ENCODE measurements around the gene MTUS2.
A peak's percentile ranks its signal among the peaks of the same experiment; 100 is the strongest.

Gene MTUS2

DNA sequence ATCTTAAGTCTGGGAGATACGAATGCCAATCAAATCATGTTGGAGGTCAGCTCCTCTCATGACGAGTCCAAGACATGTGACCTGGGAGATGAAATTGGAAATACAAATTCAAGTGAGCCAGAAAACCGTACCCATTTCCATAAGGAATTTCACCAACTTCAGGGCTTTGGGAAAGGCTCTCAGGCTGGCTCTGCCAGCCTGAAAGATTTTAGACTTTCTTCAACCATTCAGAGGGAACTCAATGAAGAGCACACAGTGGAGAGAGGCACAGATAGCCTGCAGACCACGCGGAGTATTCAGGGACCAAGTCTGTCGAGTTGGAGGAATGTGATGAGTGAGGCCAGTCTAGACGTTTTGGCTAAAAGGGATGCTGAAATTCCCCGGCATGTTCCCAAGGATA is 204.6 kb downstream of the MTUS2 start:
- DNase-seq (ENCODE audit: low spot score), result no peak

DNA sequence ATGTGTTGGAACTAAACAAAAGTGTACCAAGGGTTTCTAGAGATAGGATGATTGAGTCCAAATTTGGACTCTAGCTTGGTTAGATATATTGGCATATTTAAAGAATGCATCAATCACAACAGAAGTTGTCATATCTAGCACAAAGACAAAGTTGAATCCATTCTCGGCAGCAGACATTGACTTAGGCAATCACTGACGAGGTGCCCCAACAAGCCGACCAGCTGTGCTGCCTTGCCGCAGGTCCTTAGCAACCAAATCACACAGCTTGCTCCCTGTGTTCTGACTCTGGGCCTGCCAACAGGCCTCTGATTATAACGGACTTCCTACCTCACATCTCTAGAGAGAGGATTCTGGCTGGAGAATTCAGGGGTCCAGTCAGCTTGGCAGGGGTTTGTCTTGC is 208.7 kb downstream of the MTUS2 start:
- no peak for DNase-seq (ENCODE audit: low spot score)

DNA sequence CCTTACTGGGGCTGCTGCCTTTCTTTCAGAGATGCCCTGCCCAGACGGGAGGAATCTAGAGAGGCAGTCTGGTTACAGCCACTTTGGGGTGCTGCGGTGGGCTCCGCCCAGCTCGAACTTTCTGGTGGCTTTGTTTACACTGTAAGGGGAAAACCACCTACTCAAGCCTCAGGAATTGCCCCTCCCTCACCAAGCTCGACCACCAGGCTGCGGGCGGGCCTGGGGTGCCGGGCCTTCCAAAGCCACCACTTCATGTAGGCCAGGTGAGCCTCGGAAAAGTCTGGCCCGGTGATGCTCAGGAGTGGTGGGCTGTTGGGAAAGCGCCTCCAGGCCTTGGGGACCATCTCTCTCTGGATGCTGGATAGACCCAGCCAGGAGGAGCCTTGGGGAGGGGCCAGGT is 218.6 kb downstream of the MTUS2 start:
- DNase-seq (ENCODE audit: low spot score), result no peak

DNA sequence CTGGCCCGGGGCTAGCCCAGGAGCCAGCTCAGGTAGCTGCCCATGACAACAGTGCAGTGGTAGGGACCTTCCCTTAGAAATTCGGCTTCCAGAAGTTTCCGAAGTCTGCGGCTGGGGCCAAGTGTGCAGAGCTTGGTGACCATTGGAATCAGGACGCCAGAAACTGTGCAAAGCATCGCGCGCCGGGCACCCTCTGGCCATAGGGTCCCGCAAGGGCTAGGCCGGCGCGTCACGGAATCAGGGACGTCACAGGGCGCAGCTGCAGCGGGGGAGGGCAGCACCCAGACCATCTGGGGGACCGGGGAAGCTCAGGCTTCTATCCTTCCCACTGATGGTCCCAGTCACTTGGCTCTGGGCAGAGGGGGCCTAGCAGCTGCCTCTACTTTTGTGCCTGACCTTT is 219.1 kb downstream of the MTUS2 start:
- no peak for DNase-seq (ENCODE audit: low spot score)

DNA sequence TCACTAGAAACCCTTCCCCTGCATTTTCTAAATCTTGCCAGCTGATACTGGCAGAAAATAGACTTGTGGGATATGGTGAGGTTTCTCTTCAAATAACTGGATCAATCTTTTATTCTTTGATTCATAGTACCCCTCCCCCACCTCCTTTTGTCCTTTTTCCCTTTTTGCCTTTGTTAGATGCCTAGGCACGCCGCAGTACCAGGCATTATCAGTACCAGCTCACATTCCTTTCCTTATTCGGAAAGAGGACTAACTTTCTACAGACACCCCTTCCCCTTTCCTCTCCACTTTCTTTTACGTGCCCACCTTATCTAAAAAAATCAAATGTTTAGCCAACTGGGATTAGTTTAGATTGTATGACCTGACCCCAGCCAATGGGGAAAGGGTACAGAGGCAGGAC is 226.4 kb downstream of the MTUS2 start:
- DNase-seq (ENCODE audit: low spot score), result no peak

DNA sequence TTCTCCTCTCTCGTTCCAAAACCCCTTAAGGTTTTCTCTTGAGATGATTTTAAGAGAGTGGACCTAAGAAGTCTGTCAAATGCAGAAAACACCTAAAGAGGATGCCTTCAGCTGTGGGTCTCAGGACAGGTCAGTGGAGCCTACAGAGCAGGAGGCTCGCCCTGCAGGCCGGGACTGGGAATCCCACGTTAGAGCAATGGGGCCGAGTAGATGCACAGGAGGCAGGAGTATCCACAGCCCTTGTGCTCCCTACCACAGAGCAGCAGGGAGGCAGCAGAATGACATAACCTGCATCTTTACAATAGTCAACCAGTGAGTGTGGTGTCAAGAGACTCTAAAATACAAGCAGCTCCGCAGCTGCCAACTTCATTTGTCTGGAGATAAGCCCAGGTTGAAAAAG is 229.4 kb downstream of the MTUS2 start:
- no peak for DNase-seq (ENCODE audit: low spot score)

DNA sequence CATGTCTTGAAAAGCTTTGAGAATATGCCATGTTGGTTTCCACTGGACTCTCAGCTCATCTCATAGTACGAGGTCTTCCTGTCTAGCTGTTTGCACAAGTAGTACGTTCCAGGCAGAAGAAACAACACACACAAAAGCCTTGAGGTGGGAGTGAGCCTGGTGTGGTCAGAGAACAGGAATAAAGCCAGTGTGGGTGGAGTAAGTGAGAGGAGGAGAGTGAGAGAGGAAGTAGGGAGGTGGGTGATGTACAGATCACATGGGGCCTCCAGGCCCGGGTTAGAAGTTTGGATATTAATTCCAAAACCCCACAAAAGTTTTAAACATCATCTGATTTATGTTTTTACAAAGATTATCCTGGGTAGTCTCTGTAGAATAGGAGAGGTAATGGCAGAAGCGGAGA is 230.6 kb downstream of the MTUS2 start:
- no peak for DNase-seq (ENCODE audit: low spot score)

DNA sequence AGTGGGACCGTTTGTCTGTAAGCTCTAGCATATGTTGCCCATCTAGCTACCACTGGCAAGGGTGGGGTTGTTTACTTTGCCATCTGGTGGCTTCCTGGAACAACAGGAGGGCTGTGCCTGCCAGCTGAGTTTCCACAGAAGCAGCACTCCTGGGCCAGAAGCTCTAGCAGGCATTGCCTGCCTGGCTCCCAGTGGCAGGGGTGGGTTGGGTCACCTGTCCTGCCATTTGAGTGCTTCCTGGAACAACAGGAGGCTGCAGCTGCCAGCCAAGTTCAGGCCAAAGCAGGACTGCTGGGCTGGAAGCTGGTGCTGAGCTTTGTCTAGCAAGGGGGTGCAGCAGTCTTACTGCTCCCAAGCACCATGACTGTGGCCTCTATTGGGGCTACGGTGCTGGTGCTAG is 239.7 kb downstream of the MTUS2 start:
- DNase-seq (ENCODE audit: low spot score), result no peak

DNA sequence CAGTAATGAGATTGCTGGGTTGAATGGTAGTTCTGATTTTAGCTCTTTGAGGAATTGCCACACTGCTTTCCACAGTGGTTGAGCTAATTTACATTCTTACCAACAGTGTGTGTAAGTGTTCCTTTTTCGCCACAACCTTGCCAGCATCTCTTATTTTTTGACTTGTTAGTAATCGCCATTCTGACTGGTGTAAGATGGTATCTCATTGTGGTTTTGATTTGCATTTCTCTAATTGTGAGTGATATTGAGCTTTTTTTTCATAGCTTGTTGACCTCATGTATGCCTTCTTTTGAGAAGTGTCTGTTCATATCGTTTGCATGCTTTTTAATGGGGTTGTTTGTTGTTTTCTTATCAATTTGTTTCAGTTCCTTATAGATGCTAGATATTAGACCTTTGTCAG is 245.0 kb downstream of the MTUS2 start:
- DNase-seq (ENCODE audit: low spot score), result no peak

DNA sequence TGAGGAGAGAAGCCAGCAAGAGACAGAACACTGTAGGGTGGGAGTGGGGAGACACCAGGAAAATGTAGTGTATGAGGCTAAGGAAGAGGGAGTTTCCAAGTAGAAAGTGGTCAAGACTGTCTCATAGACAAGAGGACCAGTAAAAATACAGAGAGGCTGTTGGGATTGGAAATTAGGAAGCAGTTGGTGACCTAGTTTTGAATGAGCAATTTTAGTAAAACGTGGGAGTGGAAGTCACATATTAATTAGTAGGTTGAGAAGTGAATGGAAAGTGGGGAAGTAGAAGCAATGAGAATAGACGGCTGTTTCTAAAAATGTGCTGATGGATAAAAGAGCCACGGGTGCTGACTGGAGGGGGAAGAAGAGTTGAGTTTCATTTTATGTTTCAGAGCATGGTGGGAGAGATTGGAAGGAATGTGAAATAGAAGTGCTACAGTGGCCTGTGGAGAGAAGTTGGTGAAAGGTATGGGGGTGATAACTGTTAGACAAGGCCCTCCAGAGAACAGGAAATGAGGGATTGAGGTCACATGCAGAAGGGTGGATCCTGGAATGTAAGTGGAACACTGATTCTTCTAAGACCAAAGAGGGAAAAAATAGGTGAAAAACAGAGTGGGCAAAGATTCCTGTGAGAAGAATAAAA is 247.3 kb downstream of the MTUS2 start:
- DNase-seq (ENCODE audit: low spot score), result no peak

DNA sequence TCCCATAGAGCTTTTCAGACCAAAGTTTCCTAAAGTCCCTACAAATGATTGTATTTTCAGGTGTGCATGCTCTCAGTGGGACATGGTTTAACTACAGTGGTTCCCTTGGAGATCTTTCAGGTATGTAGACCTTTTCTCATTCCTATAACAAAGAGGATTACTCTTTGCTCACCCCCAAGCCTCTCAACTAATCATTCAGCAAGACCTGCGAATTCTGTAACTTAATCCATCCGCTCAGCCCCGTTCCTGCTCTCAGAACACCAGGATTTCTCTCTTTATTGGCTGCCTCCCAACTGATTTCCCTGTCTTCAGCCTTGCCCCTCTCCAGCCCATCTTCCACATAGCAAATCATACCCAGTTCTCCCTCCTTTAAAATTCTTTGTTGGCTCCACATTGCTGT is 253.6 kb downstream of the MTUS2 start:
- no peak for DNase-seq (ENCODE audit: low spot score)

DNA sequence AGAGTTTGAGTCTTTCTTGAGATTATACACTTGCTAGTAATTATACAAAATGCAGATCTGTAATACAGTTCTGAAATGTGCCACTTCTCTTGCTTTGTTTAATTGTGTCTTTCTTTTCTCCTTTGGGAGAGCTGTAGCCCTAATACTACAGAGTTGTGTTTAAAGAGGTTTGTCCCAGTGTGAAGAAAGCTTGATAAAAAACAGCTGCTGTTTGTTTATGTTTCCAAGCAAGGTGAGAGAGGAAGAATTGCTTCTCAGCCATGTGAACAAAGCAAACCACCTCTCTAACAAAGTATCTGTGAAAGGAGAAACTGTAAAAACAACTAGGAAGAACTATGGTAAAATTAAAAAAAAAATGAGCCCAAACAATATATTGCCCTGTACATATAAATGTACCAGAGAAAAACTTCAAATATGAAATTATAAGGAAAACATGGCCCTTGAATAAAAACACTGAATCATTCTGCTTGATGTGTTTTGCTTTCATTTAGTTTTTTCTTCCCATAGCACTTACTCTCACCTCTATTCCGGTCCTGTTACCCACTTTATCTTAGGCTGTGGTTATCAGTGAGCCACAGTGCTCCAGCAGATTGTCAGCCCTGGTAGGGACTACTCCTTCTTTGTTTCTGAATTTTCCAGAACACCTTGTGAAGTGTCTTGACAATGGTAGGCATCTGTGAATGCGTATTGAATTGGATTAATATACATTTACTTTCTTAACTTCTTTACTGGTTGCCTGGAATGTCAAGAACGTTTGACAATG is 257.1 kb downstream of the MTUS2 start:
- no peak for DNase-seq (ENCODE audit: low spot score)

DNA sequence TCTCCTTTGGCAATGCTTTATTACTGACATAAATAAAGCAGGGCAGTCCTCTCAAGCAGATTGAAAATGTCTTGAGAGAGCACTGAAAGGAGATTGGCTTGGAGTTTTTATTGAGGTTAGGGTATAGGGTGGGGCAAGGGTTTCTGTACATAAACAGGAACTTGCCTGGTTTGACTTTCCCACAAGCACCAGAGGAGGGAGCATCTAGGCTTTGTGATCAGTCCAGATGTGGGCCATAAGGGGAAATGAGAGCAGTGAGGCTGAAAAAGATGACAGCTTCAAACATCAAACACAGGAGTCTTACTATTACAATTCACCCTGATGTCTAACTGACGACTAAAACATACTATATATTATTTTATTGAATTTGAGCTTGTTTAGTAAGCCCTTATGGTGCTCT is 260.9 kb downstream of the MTUS2 start:
- no peak for DNase-seq (ENCODE audit: low spot score)

DNA sequence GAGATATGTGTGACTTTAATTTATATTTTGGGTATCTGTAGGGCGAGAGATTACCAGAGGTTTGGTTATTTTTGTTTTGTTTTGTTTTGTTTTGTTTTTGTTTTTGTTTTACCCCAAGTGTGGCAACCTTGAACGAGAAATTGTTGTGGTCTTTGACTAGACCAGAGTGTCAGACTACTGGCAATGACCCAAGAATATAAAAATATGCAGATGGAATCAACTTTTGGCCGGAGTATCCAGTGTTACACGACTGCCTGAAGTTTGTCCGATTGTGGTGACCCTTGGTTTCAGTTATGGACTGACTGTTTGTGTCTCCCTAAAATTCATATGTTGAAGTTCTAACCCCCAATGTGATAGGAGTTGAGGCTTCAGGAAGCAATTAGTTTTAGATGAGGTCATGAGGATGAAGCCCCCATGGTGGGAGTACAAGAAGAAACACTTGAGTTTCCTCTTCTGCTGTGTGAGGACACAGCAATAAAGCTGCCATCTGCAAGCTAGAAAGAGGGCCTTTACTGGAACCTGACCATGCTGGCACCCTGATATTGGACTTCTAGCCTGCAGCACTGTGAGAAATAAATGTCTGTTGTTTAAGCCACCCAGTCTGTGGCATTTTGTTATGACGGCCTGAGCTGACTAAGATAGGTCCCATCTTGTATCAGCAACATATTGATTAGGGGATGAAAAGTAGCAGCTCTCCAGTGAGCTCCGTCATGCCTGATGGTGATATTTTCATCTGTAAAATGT is 261.7 kb downstream of the MTUS2 start:
- DNase-seq (ENCODE audit: low spot score), result no peak

DNA sequence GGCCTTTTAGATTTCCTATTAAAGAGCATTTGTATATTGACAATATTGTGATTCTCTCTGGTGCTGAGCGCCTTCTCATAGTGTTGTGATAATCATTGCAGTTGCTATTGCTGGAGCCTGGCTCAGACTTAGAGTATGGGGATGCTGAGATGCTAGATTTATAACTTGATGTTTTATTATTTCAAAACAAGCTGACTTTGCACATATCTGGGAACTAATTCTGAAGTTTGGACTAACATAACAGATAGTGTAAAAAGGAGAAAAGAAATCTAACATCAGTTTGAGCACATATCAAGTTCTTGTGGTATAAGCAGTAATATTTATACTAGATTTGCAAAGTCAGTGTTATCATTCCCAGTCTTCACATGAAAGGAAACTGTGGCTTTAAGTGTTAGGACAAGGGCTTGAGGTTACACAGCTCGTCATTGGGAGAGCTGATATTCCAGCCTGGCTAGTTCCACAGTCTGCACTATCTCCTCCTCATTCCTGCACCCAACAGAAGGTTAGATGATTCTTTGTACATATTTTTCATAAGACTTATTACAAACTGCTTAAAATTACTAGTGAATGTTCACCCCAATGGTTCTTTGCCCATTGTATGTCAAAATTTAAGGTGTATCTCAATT is 279.8 kb downstream of the MTUS2 start:
- no peak for DNase-seq (ENCODE audit: low spot score)

DNA sequence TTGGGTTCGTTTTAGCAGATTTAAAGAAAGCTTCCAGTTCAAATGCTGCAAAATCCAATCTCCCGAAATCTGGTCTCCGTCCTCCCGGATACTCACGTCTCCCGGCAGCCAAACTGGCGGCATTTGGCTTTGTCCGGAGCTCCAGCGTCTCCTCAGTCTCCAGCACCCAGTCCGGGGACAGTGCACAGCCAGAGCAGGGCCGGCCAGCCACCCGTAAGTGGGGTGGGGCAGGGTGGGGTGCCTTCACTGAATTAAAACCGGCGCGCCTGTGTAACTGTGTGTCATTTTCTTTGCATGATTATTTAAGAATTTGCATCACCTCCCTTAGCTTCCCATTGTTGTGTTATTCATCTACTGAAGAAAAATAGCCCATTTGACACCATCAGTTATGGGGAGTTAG is 280.6 kb downstream of the MTUS2 start:
- DNase-seq (ENCODE audit: low spot score), result no peak

DNA sequence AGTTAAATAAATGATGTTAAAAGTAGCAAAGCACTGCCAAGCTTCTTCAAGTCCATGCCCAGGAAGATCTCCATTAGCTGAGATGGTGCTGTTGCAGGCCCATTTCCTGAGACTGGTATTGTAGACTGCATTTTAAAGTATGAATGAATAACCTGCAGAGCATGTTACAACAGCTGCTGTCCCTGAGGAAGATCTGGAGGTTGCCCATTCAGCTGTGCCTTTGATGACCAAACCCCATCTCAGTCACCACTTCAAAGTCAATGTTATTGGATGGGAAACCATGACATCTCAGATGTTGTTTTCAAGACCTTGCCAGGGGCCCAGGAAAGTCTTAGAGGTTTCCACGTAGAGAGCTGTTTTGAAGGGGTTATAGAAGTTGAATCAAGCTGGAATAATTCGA is 281.3 kb downstream of the MTUS2 start:
- no peak for DNase-seq (ENCODE audit: low spot score)

DNA sequence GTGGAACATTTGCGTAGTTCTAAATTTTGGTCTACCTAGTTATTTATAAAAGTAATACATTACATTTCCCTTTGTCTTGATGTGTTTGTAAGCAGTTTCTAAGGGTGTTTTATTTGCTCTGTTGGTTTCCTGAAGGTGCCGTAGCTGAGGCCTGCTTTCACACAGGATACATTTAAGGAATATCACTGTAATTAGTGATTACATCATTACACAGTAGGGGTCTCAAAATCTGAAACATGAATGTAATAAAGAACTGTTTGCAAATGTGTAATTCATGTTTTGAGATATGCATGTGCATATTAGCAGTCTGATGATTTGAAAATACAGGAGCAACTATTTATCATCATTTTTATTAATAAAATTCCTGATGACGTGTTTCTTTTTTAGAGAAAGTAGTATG is 281.8 kb downstream of the MTUS2 start:
- no peak for DNase-seq (ENCODE audit: low spot score)

DNA sequence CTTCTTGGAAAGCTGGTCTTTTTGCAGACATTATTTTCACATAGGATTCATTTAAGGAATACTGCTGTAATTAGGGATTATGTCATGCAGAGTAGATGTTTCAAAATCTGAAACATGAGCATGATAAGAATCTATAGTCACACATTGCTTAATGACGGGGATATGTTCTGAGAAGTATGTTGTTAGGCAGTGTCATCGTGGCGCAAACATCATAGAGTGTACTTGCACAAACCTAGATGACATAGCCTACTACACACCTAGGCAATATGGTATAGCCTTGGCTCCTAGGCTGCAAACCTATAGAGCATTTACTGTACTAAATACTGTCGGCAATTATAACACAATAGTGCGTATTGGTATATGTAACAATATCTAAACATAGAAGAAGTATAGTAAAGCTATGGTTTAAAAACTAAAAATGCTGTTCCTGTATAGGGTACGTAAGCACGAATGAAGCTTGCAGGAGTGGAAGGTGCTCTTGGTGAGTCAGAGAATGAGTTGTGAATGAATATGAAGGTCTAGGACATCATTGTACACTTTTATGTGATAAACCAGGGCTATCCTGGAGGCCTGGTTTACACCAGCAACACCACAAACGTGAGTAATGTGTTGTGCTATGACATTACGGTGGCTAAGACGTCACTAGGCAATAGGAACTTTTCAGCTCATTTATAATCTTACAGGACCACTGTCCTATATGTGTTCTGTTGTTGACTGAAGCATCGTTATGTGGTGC is 283.1 kb downstream of the MTUS2 start:
- no peak for DNase-seq (ENCODE audit: low spot score)

DNA sequence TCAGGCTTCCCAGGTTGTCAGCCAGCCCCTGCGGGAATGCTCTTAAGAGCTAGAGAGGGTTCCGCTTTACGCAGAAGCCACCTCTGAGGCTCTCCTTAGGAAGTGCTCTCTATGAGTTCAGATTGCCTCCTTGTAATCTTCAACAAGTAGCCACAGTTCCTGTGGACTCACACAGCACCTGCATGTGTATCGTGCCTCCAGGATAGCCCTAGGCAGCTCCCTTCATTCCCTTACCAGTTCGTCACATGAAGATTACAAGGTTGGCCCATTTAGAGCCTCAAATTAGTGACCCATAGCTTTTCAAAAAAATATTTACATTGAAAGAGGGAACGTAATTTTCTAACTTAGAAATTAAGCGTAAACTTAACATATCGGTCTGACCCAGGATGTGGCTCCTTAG is 284.3 kb downstream of the MTUS2 start:
- DNase-seq (ENCODE audit: low spot score), result no peak

DNA sequence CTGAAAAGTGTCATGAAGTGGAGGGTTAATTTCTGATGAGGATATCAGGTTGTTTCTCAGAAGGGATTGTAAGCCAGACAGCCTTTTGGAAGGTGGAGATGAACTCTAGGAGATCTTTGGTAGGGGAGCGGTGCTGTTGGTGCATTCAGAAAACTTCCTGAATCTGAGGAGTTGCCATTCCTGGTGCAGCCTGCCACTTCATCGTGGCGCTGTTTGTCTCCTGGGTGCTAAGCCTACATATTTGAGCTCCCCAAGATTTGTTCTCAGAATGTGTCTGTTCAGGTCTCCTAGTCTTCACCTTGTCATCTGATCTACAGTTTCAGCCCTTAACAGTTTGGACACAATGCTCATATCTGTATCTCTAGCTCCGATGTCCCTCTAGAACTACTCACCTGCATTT is 285.6 kb downstream of the MTUS2 start:
- peak; percentile 16 for DNase-seq (ENCODE audit: low spot score)

DNA sequence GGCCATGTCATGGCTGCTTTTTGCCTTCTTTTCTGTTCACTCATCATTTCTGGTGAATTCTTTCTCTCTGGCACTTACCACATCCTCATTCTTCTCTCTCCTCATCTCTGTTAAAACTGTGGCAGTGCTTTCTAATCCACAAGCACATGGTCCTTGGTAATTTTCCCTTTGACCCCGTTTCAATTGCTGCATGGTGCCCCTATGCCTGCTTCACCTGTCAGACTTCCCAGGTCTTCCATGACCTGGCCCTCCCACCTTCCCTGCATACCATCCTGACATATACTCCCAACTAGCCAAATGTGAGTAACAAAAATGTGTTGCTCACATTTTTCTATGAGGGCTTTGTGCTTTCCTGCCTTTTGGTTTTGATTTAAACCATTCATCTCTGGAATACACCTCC is 286.5 kb downstream of the MTUS2 start:
- DNase-seq (ENCODE audit: low spot score), result no peak
